ENCODE results near the gene GCSAM.

Gene GCSAM

GRCh38 chr3:112129925-112130637, 3.0 kb downstream of the GCSAM start:
- no peak for DNase-seq (ENCODE audit: low spot score)

DNA sequence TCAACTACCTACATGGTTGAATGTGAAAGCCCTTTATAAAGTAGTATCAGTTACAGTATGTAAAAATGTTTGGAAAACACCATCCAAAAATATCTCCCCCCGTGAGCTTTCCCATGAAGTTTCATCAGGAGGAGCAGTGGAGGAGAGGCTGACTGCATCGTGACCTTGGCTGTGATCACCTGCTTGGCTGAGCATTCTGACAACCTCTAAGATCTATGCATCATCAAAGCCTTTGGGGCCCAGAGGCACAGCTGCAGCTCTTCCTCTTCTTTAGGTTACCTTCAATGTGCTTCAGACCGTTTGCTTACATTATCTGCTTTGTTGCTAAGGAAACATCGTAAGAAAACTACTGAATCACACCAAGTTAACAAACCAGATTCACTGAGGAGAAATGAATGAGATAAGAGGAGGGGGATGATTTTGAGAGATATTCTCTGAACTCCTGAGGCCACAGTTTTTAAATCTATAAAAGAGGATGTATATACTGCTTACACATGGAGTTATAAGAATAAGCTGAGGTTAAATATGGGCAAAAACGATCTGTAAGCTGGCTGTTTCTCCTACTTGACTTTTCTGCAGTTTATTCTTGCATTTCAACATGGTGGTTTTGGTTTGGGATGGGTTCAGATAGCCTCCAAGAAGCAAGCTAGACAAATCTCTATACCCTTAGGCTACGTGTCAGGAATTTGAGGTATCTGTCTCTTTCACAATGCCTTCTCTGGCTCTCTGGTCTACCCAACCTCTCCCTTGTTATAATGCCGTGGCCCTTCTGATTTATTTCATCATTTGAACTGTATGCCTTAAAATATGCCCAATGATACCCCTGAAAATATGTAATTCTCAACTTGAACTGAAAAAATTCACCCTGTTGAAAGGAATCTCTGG, 4.0 kb downstream of the GCSAM start:
- no peak for DNase-seq (ENCODE audit: low spot score)

DNA sequence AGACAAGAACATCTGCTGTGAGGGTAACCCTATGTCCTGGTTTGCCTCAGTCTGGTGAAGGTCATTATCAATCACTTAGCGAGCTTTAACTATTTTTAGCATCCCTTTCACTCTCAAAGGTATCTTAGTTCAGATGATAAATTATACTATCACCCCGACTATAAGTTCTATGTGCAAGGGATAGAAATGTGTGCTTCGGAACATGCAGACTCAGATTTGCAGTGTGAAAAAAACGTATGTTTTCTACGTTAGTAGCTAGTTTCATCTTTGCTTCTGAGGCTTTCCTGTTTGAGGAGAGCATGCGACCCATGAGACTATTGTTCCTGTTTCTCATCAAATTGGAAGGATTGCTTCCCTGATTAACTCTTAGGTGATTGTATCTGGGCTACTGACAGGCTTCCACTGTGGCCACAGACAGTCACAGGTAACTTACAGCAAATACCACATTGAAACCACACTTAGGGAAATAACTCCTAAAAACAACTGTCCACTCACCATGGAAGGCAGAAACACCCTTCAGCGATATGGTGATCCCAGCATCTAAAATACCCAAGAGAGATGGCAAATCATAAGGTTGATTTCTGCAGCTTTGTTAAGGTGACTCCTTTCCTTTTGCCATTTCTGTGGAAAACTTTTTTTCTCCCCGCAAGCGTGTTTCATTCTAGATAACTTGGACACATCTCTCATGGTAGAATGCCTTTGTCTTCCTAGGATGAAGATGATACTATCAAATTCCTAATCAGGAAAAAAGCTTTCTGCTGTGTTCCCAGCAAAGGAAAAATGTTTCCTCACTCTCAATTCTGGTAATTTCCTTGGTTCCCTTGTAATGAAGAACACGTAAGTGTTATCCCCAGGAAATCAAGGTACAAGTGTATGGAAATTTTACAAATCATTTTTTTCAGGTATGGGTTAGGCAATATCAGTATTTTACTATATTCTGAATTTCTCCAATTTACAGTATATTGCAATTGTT, 5.2 kb downstream of the GCSAM start:
- no peak for DNase-seq (ENCODE audit: low spot score)

GRCh38 chr3:112126511-112126911, 6.5 kb downstream of the GCSAM start:
- DNase-seq (ENCODE audit: low spot score): peak; percentile 35

- no peak for DNase-seq (ENCODE audit: low spot score)
These were observed 8.0 kb downstream of the GCSAM start for GRCh38 chr3:112124907-112125607.

DNA sequence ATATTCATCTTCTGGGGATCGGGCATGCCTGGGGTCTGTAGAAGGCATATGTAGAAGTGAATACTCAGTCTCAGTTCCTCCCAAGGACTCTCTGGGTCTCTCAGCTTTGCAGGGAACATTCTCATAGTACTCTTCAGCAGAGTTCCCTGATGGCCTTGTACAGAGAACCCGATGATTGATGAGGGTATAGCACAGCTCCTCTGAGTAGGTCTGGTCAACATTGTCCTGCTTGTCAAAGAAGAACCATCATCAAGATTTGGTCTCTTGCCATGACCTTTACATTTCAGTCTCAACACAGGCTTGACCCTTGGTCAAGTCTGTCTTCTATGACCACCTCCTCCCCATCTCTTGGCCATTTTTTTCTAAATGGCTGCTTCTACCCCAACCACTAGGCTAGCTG, 9.5 kb downstream of the GCSAM start:
- DNase-seq (ENCODE audit: low spot score): no peak

DNA sequence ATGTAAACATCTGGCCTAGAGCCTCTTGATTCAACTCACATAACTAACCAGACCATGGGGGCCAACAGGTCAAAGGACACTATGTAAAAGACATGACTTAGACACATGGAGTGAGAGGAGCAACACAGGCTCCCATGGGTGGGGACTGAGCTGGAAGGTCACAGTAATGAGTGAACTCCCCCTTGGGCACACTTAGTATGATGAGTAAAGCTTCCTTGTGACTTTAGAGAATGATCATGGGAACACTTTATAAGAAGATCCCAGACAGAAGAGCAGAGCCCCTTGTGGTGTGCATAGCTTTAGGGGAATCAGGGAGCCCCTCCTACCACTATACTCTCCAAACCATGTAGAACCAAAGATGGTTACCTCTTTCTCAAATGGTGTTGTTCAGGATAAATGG, 10.2 kb downstream of the GCSAM start:
- no peak for DNase-seq (ENCODE audit: low spot score)

GRCh38 chr3:112121577-112122547, 11.2 kb downstream of the GCSAM start:
- DNase-seq (ENCODE audit: low spot score): no peak

DNA sequence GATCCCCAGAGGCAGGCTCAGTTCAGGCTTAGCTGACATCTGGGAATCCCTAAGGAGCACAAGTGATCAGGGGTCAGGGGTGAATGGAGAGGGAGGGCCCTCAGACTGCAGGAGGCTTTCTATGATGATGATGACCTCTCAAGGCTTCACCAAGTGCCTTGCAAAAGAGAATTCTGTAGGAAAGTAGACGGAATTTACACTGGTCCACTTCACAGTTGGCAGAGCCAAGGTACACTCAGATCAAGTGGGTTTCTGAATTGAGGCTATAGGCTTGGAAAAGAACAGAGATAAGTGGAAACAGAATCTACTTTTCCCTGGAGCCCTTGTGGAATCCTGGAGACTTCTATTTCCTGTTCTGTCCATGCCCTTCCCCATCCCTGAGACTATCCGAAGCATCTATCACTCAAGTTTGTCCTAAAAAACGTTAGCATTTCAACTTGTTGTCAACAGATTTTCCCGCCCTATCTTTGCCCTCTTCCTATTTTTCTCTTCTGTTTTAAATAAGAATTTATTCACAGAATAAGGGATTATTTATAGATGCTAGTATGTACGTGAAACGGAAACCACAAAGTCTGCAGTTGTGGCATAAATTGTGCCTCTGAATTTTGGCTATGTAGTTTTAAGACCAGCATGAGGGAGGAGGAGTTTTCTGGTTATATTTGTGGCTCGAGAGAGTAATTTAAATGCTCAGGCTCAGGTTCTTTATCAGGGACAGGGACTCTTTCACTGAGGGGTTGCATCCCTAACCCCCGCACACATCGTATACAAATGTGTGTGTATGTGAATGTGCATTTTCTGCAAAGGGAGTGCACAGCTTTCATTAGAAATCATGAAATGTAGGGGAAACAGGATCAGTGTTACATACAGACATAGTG, 12.8 kb downstream of the GCSAM start:
- no peak for DNase-seq (ENCODE audit: low spot score)

DNA sequence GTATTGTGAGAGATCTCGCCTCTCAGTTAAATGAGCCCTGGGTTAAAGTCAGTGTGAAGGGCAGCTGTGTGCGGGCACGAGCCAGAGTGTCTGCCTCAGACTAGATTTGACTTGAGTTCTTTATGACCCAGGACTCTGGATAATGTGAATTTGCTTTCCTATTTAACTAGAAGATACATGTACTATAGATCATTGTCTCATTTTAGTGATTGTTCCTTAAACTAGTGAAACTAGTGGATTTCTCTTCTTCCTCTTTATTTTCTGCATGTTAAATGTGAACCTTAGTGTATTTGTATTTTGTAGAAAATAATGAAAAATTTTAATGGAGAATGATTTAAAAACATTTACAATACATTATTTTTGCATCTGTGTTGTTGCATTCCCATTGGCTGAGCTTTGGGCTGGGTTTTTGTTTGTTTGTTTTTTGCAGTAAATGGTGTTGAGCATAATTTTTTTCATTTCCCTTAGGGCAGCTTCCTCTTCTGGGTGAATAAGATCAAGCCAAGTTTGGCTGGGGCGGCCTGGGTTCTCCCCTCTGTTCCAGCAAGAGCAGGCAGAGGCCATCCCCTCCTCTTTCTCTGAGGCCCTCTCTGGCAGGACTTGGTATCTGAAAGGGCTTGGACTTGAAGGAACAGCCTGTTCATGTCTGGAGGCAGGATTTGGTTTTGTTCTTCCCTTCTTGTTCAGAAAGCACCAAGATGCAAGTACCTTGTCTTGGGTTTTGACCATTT, 15.0 kb downstream of the GCSAM start:
- DNase-seq (ENCODE audit: low spot score): no peak

- DNase-seq (ENCODE audit: low spot score): no peak
These were observed 15.6 kb downstream of the GCSAM start for GRCh38 chr3:112117415-112117814.

DNA sequence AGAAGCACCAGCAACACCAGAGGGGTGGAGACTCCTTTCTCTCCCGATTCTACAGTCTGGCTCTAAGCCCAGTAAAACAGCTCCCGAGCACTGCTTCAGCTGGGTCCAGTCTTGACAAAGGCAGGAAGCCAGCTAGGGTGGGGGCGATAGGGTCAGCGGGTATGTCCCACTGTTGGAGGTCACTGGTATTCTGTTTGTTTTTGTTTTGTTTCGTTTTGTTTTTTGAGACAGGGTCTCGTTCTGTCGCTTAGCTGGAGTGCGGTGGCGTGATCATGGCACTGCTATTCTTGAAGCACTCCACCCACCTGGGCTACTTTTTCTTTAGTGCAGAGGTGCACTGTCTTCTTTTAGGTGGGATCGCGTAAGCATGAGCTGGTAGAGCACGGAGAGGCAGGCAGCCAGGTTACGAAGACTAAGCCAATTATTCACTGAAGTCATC, 16.3 kb downstream of the GCSAM start:
- no peak for DNase-seq (ENCODE audit: low spot score)

- no peak for DNase-seq (ENCODE audit: low spot score)
These were observed 17.2 kb downstream of the GCSAM start for GRCh38 chr3:112115806-112116383.

GRCh38 chr3:112115161-112115739, 17.8 kb downstream of the GCSAM start:
- DNase-seq (ENCODE audit: low spot score): no peak

DNA sequence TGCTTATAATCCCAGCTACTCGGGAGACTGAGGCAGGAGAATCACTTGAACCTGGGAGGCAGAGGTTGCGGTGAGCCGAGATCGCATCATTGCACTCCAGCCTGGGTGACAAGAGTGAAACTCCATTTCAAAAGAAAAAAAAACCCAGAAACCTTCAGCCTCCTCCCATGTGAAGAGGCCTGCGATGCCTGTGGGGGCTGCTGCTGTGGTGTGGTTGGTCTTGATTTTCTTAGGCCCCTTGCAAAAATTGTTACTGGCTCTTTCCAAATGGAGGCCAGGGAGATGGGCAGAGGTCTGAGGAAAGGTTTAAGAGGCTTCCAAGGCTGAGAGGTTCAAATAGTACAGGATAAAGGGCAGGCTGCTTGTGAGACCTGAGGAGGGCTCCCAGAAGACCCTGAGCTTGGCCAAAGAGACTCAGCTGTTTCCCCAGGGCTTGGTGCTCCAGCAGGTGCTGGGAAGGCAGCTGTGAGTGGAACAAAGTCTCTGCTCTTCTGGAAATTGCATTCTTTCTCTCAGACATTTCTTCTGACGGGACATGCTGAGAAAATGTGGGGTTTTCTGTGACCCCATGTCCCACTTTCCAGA, 18.4 kb downstream of the GCSAM start:
- DNase-seq (ENCODE audit: low spot score): no peak

DNA sequence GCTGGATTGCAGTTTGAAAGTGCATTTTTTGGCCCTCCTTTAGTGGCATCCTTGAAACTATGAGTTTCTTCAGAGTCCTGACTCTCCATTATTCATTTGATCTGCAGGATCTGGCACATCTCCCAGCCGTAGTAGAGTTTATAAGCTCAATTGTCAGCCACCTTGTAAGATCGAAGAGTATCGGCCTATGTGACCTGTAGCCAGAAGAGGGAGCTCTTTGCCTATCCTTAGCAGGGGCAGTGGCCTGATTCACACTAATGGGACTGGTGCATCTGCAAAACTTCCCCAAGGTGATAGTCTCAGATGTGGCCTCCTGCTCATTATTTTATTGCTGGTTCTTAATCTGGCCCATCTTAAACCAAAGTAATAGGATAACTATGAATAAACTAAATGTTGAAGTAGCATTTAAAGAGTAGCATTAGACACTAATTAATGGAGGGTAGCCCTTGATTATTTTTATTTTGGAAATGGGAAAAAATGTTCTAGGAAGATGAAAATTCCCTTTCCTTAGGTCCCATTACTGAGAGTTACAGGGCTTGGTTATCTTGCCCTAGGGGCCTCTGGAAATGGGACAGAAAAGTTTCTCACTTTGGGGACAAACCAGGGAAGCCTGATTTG, 21.2 kb downstream of the GCSAM start:
- DNase-seq (ENCODE audit: low spot score): peak; percentile 70

DNA sequence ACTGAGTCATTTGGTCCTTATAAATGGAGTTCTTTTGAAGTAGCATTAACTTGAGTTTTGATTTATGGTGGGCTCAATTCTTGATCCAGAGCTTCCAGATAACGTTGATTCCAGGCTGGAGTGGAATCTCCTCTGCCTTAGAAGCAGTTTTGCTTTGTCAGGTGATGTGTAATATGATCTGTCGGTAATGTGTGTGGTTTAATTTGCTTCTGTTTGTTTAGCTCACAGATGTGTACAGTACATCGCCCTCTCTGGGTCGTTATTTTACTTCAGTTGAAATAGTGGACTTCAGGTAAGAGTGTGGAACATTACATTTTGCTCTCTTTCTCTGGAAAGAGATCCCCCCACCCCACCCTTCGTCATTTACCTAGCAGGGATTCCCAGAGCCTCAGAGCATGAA, 23.7 kb downstream of the GCSAM start:
- DNase-seq (ENCODE audit: low spot score): no peak

Measured in kidney tubule cell (primary cell).